Measurements from ENCODE around the gene PARD3. TPM values are rescaled to one million over a fixed set of nuclear protein-coding genes. Genes with fewer than 3 reads are reported as not detected.
"Not testable (repeated sequence)": the region's sequence is repeated elsewhere in the genome, so short reads cannot be mapped to it uniquely, and the experiment has no call there.

The PARD3 gene
- polyA plus RNA-seq, 5 donors, result 38.0 to 53.5 (median 46.6) TPM

DNA sequence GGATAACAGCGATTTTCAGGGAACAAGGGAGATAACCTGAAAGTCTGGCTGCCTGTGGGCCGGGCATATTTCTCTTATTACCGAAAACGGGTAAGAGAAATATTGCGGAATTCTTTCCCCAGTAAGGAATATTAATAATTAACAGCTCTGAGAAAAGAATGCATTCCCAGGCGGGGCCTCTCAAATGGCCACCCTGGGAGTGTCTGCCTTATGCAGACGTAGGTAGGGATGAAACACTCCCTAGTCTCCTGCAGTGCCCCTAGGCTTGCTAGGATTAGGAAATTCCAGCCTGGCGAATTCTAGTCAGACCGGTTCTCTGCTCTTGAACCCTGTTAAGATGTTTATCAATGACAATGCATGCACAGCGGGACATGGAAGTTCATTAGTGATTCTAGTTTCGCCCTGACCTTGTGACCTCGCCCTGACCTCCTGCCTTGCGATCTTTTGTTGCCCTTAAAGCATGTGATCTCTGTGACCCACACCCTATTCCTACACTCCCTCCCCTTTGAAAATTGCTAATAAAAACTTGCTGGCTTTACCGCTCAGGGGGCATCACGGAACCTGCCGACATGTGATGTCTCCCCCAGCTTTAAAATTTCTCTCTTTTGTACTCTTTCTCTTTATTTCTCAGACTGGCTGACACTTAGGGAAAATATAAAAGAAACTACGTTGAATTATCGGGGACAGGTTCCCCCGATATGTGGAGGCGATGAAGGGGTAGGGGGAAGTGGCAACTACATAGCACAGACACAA is 387.8 kb downstream of the PARD3 start:
- not testable (repeated sequence) for DNase-seq

DNA sequence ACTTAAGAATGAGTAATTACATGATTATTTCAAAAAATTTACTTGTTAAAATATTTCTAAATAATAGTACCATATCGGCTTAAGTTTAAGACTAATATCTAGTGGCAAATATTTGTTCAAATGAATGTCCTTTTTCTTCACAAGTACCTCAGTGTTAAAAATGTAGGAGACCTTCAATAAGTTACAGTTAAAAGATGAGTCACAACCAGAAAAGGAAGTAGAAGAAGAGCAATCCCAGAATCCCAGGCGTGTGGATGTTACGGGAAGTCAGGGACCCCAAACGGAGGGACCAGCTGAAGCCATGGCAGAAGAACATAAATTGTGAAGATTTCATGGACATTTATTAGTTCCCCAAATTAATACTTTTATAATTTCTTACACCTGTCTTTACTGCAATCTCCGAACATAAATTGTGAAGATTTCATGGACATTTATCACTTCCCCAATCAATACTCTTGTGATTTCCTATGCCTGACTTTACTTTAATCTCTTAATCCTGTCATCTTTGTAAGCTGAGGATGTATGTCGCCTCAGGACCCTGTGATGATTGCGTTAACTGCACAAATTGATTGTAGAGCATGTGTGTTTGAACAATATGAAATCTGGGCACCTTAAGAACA is 388.4 kb downstream of the PARD3 start:
- not testable (repeated sequence) for DNase-seq

DNA sequence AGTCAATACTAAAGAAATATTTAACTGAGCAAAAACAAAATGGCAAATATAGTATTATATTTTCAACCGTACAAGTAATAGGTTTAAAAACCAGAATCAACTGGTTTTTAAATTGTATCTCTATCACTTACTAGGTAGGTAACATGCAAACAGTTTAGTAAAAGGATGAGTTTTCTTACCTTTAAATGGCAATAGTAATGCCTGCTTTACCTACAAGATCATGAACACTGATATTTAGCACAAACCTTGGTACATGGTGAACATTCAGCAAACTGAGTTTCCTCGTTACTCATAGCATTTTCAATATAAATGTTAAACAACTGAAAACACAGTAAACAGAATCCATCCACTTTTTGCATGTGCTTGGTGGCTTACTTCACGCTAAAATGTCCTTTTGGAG is 389.1 kb downstream of the PARD3 start:
- DNase-seq, result no peak

DNA sequence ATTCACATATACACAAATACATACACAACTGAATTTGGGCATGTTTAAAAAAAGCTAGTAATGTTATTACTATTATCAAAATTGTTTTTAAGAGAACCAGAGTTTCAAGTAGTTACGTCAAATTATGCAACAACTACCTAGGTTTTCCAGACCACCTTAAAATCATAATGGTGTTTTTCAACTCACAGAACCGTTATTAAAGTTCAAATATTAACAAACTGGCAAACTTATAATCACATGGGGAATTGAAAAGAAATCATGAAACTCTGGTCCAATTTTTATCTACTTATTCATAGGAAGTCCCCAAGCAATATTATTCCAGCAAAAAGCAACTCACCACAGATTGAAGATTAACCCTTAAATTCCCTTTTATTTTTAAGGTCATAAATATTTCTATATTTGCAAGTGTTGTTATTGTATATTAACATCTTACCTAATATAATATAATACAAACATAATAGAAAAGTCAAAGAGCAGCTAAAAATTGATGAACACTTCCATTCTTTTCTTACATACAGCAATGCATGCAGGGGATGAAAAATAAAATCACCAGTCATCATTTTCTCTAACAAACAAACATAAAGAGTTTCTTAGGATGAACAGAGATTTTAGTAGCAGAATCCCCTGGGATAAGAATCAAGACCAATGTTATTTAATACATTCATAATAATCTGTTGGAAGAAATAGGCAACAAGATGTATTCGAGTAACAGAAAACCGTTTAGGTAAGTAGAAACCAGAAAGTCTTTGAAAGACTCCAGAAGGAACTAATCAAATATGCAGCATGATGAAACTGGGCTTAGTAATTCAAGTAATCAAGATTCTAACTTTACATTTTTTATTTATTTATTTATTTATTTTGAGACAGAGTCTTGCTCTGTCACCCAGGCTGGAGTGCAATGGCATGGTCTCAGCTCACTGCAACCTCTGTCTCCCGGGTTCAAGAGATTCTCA is 391.1 kb downstream of the PARD3 start:
- DNase-seq, result no peak

DNA sequence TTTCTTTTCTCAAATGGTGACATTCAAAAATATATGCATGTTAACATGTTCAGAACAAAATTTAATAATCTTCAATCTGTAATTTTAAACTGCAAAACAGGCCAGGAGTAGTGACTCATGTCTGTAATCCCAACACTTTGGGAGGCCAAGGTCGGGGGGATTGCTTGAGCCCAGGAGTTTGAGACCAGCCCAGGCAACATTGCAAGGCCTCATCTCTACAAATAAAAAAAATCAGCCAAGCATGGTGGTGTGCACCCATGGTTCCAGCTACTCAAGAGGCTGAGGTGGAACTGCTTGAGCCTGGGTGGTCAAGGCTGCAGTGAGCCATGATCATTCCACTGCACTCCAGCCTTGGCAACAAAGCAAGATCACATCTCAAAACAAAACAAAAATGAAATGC is 394.3 kb downstream of the PARD3 start:
- no peak for DNase-seq

DNA sequence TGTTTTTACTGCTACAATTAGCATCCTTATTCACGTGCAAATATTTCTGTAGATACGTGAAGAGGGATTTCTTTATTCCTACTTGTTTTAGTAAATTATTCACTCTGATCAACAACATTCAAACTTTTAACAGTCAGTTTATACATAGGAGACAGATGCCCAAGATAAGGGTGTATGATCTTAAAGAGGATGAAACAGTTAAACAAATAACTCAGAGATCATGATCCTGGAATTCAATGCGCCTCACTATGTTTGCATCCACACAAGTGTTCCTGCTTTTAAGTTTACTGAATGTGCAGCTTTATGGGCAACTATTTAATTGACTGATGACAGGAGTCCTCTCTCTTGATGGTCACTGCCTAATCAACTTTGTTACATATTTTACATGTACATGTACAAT is 394.8 kb downstream of the PARD3 start:
- no peak for DNase-seq

DNA sequence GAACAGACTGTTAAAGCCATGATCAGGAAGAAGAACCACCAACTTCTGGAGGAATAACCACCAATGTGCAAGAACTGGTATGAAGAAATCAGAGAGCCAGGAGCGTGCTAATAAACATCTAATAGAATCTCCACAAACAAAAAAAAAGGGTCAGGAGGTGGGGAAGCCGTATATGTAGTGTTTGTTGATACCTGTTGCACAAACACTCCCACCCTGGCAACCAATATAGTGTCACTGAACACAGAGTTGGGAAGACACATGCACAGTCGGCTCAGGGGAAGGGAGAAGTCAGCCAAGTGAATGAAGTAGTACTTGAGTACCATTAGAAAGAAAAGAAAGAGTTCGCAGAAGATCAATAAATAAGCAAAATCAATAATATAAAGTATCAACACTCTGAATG is 400.1 kb downstream of the PARD3 start:
- no peak for DNase-seq

DNA sequence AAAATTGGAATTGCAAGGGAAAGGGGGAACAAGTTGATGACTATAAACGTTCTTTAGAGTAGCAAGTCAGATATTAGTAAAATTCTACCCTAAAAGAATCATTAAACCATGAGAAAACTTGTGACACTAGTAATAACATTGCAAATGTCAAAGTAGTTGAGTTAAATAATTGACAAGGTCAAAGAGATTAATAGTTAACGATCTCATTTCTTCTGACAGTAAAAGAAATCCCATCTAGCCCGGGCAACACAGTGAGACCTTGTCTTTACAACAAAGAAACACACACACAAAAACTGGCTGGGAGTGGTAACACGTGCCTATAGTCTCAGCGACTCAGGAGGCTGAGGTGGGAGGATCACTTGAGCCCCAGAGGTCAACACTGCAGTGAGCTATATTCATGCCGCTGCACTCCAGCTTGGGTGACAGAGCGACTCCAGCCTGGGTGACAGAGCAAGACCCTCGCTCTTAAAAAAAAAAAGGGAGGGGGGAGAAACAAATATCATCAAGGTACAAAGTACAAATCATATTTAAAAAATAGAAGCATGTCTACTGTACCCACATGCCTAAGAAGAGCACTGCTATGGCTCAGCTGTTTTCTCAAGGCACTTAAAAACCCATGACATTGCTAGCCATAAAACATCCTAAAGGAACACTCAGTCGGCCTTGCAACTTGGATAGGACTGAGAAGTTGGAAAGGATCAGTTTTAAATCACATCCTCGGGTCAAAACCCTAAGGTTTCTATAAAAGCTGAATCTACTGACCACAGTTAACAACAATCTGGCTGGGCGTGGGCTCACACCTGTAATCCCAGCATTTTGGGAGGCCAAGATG is 401.1 kb downstream of the PARD3 start:
- DNase-seq, result no peak

DNA sequence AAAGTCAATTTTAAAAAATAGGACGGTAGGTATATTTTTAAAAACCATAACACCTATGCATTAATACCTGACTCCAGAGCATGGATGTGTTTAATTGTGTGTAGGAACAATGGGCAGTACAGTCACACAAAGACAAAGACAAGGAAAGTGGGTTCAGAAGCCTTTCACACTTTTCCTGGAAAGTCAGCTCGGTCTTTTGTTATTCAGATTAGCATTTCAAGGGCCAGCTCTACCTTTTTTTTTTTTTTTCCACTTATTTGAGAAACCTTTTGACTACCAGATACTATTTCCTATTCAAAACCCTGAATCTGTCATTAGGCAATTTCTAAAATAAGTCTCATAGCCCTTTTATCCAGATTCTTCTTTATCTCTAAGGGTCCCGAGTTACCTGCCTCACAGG is 401.9 kb downstream of the PARD3 start:
- DNase-seq, result no peak

DNA sequence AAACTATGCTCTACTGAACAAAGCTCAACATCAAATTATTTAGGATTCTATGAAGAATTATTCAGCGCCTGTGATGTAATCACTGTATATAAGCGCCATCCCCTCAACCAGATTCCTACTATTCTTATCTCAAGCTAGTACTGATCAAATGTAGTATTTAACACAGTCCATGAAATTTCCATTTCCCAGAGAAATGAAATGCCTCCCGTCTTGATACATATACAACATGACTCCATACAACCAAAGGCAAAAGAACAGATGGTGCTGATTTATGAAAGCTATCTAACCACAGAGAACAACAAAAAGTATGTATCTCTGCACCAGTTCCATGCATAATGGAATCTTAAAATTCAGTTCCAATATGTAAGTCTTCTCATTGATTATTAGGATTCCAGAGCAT is 406.1 kb downstream of the PARD3 start:
- no peak for DNase-seq

DNA sequence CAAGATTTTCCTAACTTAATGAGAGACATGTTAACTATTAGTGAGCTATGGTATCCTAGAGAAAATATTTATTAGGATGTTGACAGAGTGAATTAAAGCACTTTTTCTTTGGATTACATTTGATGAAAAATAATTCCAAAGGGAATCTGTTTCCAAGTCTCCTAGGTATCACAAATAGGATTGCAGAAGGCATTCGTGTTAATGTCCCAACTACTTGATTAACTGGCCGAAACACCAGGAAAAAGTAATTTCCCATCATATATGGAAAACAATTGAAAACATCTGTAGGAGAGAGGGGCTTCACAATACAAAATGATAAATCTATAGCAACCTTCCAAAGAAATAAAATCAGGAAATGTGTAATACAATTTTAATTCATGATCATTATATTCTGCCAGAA is 406.7 kb downstream of the PARD3 start:
- no peak for DNase-seq

DNA sequence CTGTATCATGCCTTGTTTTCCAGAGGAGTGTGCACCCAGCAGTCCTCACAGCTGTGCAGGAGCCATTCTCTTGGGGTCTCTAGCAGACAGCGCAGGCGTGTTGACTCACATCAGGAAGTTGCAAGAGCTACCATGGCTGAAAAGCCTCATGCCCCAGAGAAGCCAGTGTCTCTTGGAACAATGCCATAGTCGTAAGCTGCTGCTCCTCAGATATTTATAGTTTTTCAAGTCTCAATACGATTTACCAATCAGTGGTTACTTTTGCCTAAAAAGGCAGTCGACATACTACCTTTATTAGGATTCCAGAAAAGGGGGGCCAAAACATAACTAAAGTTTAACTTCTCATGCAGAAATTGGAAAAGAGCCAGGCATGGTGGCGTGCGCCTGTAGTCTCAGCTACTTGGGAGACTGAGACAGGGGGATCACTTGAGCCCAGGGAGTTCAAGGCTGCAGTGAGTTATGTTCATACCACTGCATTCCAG is 407.7 kb downstream of the PARD3 start:
- DNase-seq, result no peak

DNA sequence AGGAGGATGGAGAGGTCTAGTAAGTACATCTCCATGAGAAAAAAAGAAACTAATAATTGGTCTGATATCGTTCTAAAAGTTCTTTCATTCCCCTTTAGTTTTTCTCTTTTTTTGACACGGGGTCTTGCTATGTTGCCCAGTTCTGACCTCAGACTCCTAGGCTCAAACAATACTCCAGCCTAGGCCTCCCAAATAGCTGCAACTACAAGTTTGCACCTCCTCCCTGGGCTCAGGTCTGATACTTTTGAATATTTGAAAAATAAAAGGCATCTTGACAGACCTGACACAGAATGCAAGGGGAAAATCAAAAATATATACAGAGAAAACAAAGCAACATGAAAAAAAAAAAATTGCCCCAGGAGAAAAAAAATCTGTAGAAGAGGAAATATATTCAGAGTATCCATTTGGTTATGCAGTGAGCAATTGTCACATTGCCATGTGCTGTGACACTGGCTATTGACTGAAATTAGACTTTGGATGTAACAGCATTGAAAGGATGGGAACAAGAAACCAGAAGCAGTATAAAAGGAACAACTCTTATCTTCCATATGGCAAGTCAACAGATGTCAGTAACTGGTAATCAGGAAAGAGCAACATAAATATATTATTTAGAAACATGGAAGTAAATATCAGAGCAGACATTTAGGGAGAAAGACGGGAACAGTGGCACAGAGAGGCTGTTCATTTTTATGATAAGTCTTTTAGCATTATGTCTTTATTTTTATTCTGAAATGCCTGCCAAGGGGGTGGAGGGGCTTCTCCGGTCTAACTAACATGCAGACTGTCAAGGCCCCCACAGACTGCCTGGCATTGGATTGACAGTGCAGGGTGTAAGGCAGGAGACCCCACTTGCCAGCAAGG is 408.4 kb downstream of the PARD3 start:
- DNase-seq, result no peak

DNA sequence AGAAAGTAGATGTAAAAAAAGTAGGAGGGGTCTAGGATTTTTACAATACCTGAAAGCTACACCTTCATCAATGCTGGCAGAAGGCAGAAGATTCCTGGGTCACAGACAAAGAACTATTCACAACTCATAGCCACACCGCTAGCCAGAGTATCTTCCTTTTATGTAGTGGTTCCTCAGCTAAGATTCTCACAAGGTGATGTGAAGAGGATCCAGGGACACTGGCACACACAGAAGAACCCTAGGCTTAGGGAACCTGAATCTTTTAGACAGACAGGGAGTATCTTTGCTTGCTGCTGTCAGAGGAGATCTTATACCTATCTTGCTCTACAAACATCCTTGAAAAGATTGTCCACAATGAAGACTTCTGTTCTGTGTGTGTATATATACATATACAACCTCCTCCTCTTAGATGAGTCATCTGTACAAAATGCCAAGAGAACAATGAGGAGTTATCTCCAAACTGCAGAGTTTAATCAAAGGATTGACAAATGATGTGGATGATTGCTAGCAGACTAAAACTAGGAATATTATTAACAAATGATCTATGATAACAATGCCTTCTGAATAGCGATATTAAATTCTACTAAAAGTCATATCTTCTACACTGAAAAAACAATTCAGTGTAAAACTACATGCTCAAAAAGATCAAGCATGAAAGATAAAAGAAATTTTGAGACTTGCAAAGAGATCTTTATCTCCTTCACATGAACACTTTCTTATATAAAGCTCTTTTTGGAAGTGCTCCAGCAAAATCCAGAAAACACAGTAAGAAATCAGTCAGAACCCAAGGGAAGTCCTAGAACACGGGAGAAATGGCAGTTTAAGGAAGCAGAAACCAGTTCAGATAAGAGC is 409.3 kb downstream of the PARD3 start:
- no peak for DNase-seq

DNA sequence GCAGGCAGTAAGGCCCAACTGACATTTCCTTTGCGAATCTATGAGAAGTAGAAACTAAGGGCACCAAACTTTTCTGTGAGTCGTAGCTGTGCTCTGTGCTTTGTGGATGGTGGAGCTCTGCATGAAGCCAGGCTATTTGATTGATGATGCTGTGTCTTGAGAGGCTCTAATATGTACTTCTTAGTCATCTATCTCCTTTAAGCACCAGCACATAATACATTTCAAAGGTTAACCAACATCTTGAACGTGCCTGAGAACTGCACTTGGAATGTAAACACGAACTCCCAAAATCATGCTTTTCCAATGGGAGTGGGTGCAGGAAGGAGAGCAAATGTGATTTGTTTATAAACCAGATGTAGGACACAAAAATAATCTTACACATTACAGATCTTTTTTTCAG is 411.6 kb downstream of the PARD3 start:
- DNase-seq, result no peak

DNA sequence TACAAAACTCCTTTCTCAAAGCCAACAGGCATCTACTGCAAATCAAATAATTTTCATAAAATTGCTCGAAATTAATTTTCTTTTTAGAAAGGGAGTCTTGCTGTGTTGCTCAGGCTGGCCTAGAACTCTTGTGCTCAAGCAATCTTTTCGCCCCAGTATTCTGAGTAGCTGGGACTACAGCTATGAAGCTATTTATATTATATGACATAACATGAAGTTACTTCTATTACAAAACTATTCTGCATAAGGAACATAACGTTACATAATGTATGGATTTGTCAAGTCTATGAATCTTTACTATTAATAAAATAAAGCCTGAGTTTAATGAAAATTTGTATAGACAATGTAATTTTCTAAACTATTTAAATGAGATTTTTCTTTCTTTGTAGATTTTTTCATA is 415.0 kb downstream of the PARD3 start:
- DNase-seq, result no peak

DNA sequence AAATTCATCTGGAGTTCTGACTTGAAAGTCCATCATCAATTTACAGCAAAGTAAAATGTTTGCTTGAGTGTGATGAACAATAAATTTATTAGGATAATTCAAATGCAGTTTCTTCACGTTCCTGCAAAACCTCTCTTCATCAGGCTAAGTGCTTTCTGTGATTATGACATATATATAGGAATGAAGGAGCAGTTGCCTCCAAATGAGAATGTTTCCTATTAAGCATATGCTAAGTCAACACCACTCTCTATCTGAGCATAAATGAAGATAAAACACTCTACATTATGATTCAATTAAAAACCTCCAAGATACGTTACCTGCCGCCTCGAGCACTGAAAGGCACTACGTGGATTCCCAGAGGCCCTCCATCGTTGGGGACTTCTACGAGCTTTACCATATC is 416.1 kb downstream of the PARD3 start:
- no peak for DNase-seq

DNA sequence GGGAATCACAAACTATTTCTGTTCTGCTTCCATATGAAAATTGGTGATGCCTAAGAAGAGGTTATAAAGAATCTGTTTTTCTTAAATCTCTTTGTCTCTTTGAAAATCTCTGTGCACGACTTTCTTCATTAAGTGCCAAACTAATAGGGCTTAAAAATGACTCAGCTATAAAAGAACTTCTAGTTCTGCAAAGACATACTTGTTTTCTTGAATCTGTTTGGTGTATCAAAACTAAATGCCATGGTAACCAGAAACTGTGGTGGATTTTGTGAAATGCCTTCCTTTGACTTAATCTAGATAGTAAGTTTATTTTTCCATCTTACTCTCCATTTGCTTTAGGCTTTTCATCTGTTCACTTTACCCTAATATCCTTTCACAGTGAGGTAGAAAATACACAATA is 417.8 kb downstream of the PARD3 start:
- no peak for DNase-seq

DNA sequence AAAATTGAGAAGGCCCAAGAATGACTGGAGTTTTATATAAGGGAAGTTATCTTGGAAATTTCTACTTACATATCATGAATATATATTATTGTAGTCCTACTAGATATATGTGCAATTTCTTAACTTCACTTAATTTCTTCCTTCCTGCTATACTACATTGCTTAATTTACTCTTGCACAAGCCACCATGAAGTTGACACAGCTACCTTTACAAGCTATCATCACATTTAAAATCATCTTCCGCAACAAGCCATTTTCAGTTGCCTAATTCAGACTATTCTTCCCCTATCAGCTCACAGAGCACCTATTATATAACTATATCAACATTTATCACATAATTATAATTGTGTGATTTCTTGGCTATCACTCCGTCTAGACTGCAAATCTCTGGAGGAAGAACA is 418.4 kb downstream of the PARD3 start:
- DNase-seq, result no peak
